D721Med (cell line): Measurements from ENCODE around the gene GAS2L2.

Source experiments
- DNase-seq: peaks from one replicate; pipeline ENCODE4 v3.0.0; 2011; ENCODE audit warnings: low spot score; ENCODE audit not compliant: insufficient read length
- FAIRE-seq: peaks from 2 replicates; lab custom pipeline; 2011; peaks lifted over from hg19 to GRCh38; lab: Jason Lieb, UNC
- TF ChIP-seq, protein P1 (sequence below): IDR thresholded peaks from 2 replicates; pipeline ENCODE4 v1.5.1; 2012; ENCODE audit warnings: mild to moderate bottlenecking, control low read depth; ENCODE audit not compliant: insufficient read depth; ENCODE audit errors: missing control alignments

GAS2L2 gene

DNA sequence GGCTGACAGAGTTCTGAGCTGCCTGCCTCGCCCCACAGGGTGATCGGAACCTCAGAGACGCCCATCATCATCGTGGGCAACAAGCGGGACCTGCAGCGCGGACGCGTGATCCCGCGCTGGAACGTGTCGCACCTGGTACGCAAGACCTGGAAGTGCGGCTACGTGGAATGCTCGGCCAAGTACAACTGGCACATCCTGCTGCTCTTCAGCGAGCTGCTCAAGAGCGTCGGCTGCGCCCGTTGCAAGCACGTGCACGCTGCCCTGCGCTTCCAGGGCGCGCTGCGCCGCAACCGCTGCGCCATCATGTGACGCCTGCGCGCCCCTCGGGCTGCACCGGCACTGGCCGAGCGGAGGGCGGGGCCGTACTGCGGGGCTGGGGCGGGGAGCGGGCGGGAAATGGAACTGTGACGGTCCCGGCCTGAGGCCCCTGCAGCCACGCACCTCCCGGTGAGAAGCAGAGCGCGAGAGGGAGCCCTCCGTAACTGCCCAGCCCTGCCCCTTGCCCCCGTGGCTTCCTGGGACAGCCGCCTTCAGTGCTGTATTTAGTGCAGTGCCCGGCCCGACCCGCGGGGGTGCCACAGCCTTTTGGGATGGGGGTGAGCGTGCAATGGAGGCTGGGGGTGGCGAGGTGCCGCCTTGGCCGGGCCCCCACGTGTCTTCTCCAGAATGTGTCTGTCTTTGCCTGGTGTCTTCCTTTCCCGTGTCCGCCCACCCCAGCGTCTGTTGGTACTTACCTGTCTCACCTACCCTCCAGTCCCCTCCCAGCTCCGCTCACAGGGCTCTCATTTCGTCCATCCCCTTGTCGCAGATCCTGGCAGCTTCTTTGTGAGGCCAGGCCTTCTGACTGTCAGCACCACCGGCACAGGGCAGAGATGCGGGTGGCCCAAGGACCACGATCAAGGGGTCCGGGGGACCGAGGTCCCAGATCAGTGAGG, 11.8 kb downstream of the GAS2L2 start:
- TF ChIP-seq, protein P1, sequence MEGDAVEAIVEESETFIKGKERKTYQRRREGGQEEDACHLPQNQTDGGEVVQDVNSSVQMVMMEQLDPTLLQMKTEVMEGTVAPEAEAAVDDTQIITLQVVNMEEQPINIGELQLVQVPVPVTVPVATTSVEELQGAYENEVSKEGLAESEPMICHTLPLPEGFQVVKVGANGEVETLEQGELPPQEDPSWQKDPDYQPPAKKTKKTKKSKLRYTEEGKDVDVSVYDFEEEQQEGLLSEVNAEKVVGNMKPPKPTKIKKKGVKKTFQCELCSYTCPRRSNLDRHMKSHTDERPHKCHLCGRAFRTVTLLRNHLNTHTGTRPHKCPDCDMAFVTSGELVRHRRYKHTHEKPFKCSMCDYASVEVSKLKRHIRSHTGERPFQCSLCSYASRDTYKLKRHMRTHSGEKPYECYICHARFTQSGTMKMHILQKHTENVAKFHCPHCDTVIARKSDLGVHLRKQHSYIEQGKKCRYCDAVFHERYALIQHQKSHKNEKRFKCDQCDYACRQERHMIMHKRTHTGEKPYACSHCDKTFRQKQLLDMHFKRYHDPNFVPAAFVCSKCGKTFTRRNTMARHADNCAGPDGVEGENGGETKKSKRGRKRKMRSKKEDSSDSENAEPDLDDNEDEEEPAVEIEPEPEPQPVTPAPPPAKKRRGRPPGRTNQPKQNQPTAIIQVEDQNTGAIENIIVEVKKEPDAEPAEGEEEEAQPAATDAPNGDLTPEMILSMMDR: no peak
- FAIRE-seq (no peak), DNase-seq (no peak)

DNA sequence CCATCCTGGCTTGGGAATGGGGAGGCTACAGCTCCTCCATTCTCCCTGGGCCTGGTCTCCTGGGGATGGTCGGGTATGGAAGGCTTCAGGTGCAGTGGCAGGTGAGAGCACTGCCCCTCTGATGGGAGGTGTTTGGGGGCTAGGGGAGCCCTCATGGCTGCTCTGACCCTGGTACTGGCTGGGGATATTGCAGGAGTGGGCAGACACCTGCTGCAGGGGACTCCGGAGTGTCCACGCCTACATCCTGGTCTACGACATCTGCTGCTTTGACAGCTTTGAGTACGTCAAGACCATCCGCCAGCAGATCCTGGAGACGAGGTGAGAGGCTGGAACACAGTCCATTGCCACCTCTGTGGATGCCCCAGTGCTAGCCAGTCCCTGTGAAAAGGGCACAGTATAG, 12.8 kb downstream of the GAS2L2 start:
- DNase-seq (no peak), FAIRE-seq (no peak)
- TF ChIP-seq, protein P1: no peak

DNA sequence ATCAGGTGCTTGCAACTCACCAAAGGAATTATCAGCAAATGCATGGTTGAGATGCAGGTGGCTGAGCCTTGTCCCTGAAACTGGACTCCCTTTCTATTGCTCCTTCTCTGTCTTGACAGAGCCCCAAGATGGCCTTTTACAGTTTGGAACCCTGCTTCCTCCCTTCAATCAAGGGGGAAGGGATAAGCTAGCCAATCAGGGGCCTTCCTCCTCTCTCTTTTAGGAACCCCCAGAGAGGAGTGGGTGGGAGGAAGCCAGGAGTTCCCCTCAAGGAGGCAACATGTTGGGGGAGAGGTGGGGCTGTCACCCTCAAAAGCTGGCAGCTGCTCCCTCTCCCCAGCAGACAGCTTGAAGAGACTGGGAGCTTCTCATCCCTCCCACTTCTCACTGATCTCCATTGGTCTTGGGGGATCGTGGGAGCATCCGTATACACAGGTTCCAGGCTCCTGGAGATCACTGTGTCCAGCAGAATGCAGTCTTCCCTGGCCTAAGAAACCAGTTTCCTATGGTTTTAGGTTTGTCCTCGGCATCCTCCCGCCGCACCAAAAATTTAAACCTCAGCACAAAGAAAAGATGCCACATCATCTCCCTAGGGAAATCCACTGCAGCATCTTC, 14.4 kb downstream of the GAS2L2 start:
- no peak for DNase-seq
- no peak for FAIRE-seq
- TF ChIP-seq, protein P1: no peak

DNA sequence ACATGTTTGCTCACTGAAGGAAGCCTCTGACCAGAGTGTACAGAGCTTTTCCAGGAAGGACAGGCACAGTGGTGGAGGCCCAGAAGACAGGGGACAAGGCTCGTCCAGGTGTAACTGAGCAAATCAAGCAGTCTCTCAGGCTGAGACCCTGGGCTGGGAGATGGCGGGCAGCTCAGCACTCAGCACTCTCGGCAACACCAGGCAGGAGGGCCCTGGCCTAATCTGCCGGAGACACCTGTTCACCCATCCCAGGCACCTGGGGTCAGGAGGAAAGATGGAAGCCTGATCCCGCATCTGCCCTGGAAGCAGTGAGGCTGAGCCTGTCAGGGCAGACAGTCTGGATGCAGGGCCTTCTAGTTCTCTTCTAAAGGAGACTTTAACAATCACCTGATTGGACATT, 16.8 kb downstream of the GAS2L2 start:
- TF ChIP-seq, protein P1: no peak
- FAIRE-seq: no peak
- DNase-seq: no peak

DNA sequence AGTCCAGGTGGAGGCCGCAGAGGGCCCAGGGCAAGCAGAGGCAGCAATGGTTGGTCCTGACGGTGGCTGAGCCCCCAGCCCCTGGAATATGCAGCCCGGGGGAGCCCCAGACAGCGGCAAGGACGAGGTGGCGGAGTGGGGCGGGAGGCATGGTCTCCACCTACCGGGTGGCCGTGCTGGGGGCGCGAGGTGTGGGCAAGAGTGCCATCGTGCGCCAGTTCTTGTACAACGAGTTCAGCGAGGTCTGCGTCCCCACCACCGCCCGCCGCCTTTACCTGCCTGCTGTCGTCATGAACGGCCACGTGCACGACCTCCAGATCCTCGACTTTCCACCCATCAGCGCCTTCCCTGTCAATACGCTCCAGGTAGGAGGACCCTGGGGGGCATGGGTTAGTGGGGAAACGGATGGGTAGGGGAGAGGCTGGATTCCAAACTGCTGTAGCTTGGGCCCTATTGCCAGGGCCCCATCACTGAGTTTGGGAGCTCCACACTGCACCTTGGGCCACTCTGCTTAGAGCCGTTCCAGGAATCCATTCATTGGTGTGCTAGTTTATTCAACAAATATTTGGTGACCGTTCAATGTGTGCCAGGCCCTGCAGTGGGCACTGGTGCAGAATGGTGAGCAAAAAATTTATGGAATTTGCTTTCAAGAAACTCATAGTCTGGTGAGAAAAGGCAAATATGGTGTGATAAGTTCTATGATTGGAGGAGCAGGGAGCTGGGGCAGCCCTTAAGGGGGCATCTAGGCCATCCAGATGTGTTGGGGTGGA, 17.8 kb downstream of the GAS2L2 start:
- no peak for DNase-seq
- no peak for FAIRE-seq
- TF ChIP-seq, protein P1: no peak

DNA sequence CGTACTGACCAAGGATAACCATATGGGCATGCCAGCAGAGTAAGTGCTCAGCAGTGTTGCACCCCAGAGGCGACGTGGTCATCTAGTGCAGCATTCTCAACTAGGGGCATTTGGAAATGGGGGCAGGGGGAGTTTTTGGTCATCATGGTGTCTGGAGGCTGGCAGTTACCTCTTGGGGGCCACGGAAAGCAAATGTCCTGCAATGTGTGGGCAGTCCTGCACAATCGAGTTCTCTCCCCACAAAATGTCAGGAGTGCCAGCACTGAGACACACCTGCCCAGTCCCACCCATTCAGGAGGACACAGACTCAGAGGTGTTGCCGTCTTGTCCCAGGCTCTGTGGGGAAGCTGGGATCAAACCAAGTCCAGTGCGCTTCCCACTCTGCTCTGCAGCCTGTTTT, 18.6 kb downstream of the GAS2L2 start:
- FAIRE-seq: no peak
- no peak for DNase-seq

More for the DNA sequence above, 18.6 kb downstream of the GAS2L2 start:
- TF ChIP-seq, protein P1: no peak
